Measurements from ENCODE around the gene BTBD7.

The BTBD7 gene

GRCh38 chr14:93281937-93282336, 50.9 kb downstream of the BTBD7 start:
- in situ Hi-C loops (cut with HindIII; ENCODE audit: low pct_unique_long_range_greater_than_20kb, low sequenced_read_pairs), result no loop called here
- no peak for TF ChIP-seq JUND (IDR thresholded peaks at IDR 0.05; ENCODE audit: low read depth)
- DNase-seq (ENCODE audit: low read depth in 1 of 2, low spot score in 1 of 2), result no peak

GRCh38 chr14:93280743-93281142, 52.1 kb downstream of the BTBD7 start:
- no peak for TF ChIP-seq JUND (IDR thresholded peaks at IDR 0.05; ENCODE audit: low read depth)
- no peak for DNase-seq (ENCODE audit: low read depth in 1 of 2, low spot score in 1 of 2)
- in situ Hi-C loops (cut with HindIII; ENCODE audit: low pct_unique_long_range_greater_than_20kb, low sequenced_read_pairs), result no loop called here

- TF ChIP-seq JUND (IDR thresholded peaks at IDR 0.05; ENCODE audit: low read depth), result no peak
- in situ Hi-C loops (cut with HindIII; ENCODE audit: low pct_unique_long_range_greater_than_20kb, low sequenced_read_pairs), result no loop called here
- no peak for DNase-seq (ENCODE audit: low read depth in 1 of 2, low spot score in 1 of 2)
These were observed 56.7 kb downstream of the BTBD7 start for GRCh38 chr14:93276031-93276716.

GRCh38 chr14:93274055-93274806, 58.6 kb downstream of the BTBD7 start:
- no peak for TF ChIP-seq JUND (IDR thresholded peaks at IDR 0.05; ENCODE audit: low read depth)
- in situ Hi-C loops (cut with HindIII; ENCODE audit: low pct_unique_long_range_greater_than_20kb, low sequenced_read_pairs), result no loop called here
- DNase-seq (ENCODE audit: low read depth in 1 of 2, low spot score in 1 of 2), result no peak

- no peak for TF ChIP-seq JUND (IDR thresholded peaks at IDR 0.05; ENCODE audit: low read depth)
- in situ Hi-C loops (cut with HindIII; ENCODE audit: low pct_unique_long_range_greater_than_20kb, low sequenced_read_pairs), result no loop called here
- no peak for DNase-seq (ENCODE audit: low read depth in 1 of 2, low spot score in 1 of 2)
These were observed 61.7 kb downstream of the BTBD7 start for GRCh38 chr14:93271111-93271510.

GRCh38 chr14:93269341-93270068, 63.3 kb downstream of the BTBD7 start:
- no peak for DNase-seq (ENCODE audit: low read depth in 1 of 2, low spot score in 1 of 2)
- in situ Hi-C loops (cut with HindIII; ENCODE audit: low pct_unique_long_range_greater_than_20kb, low sequenced_read_pairs), result no loop called here

GRCh38 chr14:93268406-93268805, 64.4 kb downstream of the BTBD7 start:
- DNase-seq (ENCODE audit: low read depth in 1 of 2, low spot score in 1 of 2), result no peak
- in situ Hi-C loops (cut with HindIII; ENCODE audit: low pct_unique_long_range_greater_than_20kb, low sequenced_read_pairs), result no loop called here
- no peak for TF ChIP-seq JUND (IDR thresholded peaks at IDR 0.05; ENCODE audit: low read depth)

More at GRCh38 chr14:93269341-93270068, 63.3 kb downstream of the BTBD7 start:
- no peak for TF ChIP-seq JUND (IDR thresholded peaks at IDR 0.05; ENCODE audit: low read depth)

- in situ Hi-C loops (cut with HindIII; ENCODE audit: low pct_unique_long_range_greater_than_20kb, low sequenced_read_pairs), result no loop called here
- DNase-seq (ENCODE audit: low read depth in 1 of 2, low spot score in 1 of 2), result peak in 1 of 2 experiments; percentile 22
- TF ChIP-seq JUND (IDR thresholded peaks at IDR 0.05; ENCODE audit: low read depth), result no peak
These were observed 65.6 kb downstream of the BTBD7 start for GRCh38 chr14:93267149-93267711.

GRCh38 chr14:93266127-93266526, 66.7 kb downstream of the BTBD7 start:
- in situ Hi-C loops (cut with HindIII; ENCODE audit: low pct_unique_long_range_greater_than_20kb, low sequenced_read_pairs), result no loop called here
- DNase-seq (ENCODE audit: low read depth in 1 of 2, low spot score in 1 of 2), result no peak
- TF ChIP-seq JUND (IDR thresholded peaks at IDR 0.05; ENCODE audit: low read depth), result no peak

GRCh38 chr14:93263416-93263815, 69.4 kb downstream of the BTBD7 start:
- DNase-seq (ENCODE audit: low read depth in 1 of 2, low spot score in 1 of 2), result no peak
- in situ Hi-C loops (cut with HindIII; ENCODE audit: low pct_unique_long_range_greater_than_20kb, low sequenced_read_pairs), result no loop called here
- no peak for TF ChIP-seq JUND (IDR thresholded peaks at IDR 0.05; ENCODE audit: low read depth)

GRCh38 chr14:93262446-93262845, 70.4 kb downstream of the BTBD7 start:
- DNase-seq (ENCODE audit: low read depth in 1 of 2, low spot score in 1 of 2), result peak; percentile 26 to 91
- TF ChIP-seq JUND (IDR thresholded peaks at IDR 0.05; ENCODE audit: low read depth), result no peak
- in situ Hi-C loops (cut with HindIII; ENCODE audit: low pct_unique_long_range_greater_than_20kb, low sequenced_read_pairs), result no loop called here

GRCh38 chr14:93249128-93249831, 83.6 kb downstream of the BTBD7 start:
- in situ Hi-C loops (cut with HindIII; ENCODE audit: low pct_unique_long_range_greater_than_20kb, low sequenced_read_pairs), result no loop called here
- no peak for TF ChIP-seq JUND (IDR thresholded peaks at IDR 0.05; ENCODE audit: low read depth)

More at GRCh38 chr14:93249128-93249831, 83.6 kb downstream of the BTBD7 start:
- DNase-seq (ENCODE audit: low read depth in 1 of 2, low spot score in 1 of 2), result no peak

All from T47D (cell line).